ENCODE measurements around the gene FCGBP.
"Not testable (repeated sequence)": the region's sequence is repeated elsewhere in the genome, so short reads cannot be mapped to it uniquely, and the experiment has no call there.

The FCGBP gene

GRCh38 chr19:39959407-39959806, 25.0 kb upstream of the FCGBP start:
- H3K9me3 ChIP-seq (ENCODE audit: control insufficient read depth, insufficient read depth, low read length); H3K36me3 ChIP-seq (ENCODE audit: insufficient read depth, low read length); H3K9ac ChIP-seq (ENCODE audit: low read depth, low read length): not testable (repeated sequence)
- H3K4me1 ChIP-seq (ENCODE audit: insufficient read depth, low read length), result peaks cover 12% of the 10 kb centered on the region

GRCh38 chr19:39958942-39959341, 24.5 kb upstream of the FCGBP start:
- H3K9me3 ChIP-seq (ENCODE audit: control insufficient read depth, insufficient read depth, low read length); H3K9ac ChIP-seq (ENCODE audit: low read depth, low read length); H3K36me3 ChIP-seq (ENCODE audit: insufficient read depth, low read length): not testable (repeated sequence)
- H3K4me1 ChIP-seq (ENCODE audit: insufficient read depth, low read length), result peaks cover 12% of the 10 kb centered on the region

GRCh38 chr19:39957886-39958285, 23.5 kb upstream of the FCGBP start:
- not testable (repeated sequence) for H3K9ac ChIP-seq (ENCODE audit: low read depth, low read length); H3K36me3 ChIP-seq (ENCODE audit: insufficient read depth, low read length); H3K9me3 ChIP-seq (ENCODE audit: control insufficient read depth, insufficient read depth, low read length)
- peaks cover 18% of the 10 kb centered on the region for H3K4me1 ChIP-seq (ENCODE audit: insufficient read depth, low read length)

DNA sequence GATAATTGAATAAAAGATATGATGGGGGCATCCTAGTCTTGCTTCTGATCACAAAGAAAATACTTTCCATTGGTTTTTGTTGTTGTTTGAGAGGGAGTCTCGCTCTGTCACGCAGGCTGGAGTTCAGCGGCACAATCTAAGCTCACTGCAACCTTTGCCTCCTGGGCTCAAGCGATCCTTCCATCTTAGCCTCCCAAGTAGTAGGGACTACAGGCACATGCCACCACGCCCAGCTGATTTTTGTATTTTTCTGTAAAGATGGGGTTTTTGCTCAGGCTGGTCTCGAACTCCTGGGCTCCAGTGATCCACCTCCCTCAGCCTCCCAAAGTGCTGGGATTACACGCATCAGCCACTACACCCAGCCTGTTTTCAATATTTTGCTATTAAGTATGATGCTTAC, 19.5 kb upstream of the FCGBP start:
- H3K4me1 ChIP-seq (ENCODE audit: insufficient read depth, low read length), result peaks cover 8% of the 10 kb centered on the region
- H3K9ac ChIP-seq (ENCODE audit: low read depth, low read length), result no peak overlapping the region
- no peaks in the 10 kb centered on the region for H3K9me3 ChIP-seq (ENCODE audit: control insufficient read depth, insufficient read depth, low read length)
- no peaks in the 10 kb centered on the region for H3K36me3 ChIP-seq (ENCODE audit: insufficient read depth, low read length)

- Histone ChIP-seq H3K9ac (ENCODE audit: low read depth, low read length) (no peak overlapping the region), H3K4me1 (ENCODE audit: insufficient read depth, low read length) (peaks cover 6% of the 10 kb centered on the region; the same call in 1 of the 2 replicates), H3K36me3 (ENCODE audit: insufficient read depth, low read length) (no peaks in the 10 kb centered on the region), H3K9me3 (ENCODE audit: control insufficient read depth, insufficient read depth, low read length) (no peaks in the 10 kb centered on the region)
These were observed 17.3 kb upstream of the FCGBP start for GRCh38 chr19:39951686-39952085.

DNA sequence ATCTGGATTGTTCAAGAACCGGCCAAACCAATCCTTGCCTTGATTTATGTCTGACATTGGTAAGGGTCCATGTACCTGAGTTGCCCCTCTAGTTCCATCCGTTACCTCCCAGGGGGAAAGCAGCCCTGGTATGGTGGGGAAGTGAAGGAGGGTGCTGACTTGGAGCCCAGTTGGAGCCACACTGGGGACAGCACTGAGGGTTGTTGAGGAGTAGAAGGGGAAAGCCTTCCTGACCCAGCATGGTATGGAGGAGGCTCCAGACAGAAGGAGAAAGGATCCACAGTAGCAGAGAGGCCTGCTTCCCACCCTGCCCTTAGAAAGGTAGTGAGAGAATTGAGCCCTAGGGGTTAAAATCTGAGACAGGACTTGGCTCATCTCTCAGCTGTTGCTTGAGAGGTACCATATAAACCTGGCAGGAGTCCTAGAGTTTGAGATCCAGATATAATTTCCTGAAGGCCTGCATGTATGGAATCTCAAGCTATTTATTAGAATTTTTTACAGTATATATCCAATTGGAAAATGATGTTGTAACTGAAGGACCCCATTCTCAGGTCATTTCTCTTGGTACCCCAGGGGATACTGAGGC, 16.7 kb upstream of the FCGBP start:
- Histone ChIP-seq H3K36me3 (ENCODE audit: insufficient read depth, low read length) (no peaks in the 10 kb centered on the region), H3K4me1 (ENCODE audit: insufficient read depth, low read length) (peaks cover 6% of the 10 kb centered on the region; the same call in 1 of the 2 replicates)

GRCh38 chr19:39949026-39949747, 14.8 kb upstream of the FCGBP start:
- Histone ChIP-seq H3K36me3 (ENCODE audit: insufficient read depth, low read length) (no peaks in the 10 kb centered on the region), H3K9ac (ENCODE audit: low read depth, low read length) (no peak overlapping the region), H3K9me3 (ENCODE audit: control insufficient read depth, insufficient read depth, low read length) (no peaks in the 10 kb centered on the region), H3K4me1 (ENCODE audit: insufficient read depth, low read length) (peaks cover 6% of the 10 kb centered on the region; the same call in 1 of the 2 replicates)

More for the DNA sequence above, 16.7 kb upstream of the FCGBP start:
- no peak overlapping the region for H3K9ac ChIP-seq (ENCODE audit: low read depth, low read length)
- H3K9me3 ChIP-seq (ENCODE audit: control insufficient read depth, insufficient read depth, low read length), result no peaks in the 10 kb centered on the region

GRCh38 chr19:39946532-39946931, 12.1 kb upstream of the FCGBP start:
- no peaks in the 10 kb centered on the region; the same call in 1 of the 2 replicates for H3K4me1 ChIP-seq (ENCODE audit: insufficient read depth, low read length)
- no peaks in the 10 kb centered on the region for H3K9me3 ChIP-seq (ENCODE audit: control insufficient read depth, insufficient read depth, low read length)
- no peaks in the 10 kb centered on the region for H3K36me3 ChIP-seq (ENCODE audit: insufficient read depth, low read length)
- no peak overlapping the region for H3K9ac ChIP-seq (ENCODE audit: low read depth, low read length)

GRCh38 chr19:39943586-39943985, 9.2 kb upstream of the FCGBP start:
- H3K36me3 ChIP-seq (ENCODE audit: insufficient read depth, low read length), result no peaks in the 10 kb centered on the region
- no peaks in the 10 kb centered on the region for H3K9me3 ChIP-seq (ENCODE audit: control insufficient read depth, insufficient read depth, low read length)
- H3K9ac ChIP-seq (ENCODE audit: low read depth, low read length), result no peak overlapping the region
- H3K4me1 ChIP-seq (ENCODE audit: insufficient read depth, low read length), result no peaks in the 10 kb centered on the region; the same call in 1 of the 2 replicates

- no peaks in the 10 kb centered on the region; the same call in 1 of the 2 replicates for H3K4me1 ChIP-seq (ENCODE audit: insufficient read depth, low read length)
- H3K9me3 ChIP-seq (ENCODE audit: control insufficient read depth, insufficient read depth, low read length), result no peaks in the 10 kb centered on the region
- H3K9ac ChIP-seq (ENCODE audit: low read depth, low read length), result no peak overlapping the region
These were observed 7.9 kb upstream of the FCGBP start for GRCh38 chr19:39942366-39942730.

DNA sequence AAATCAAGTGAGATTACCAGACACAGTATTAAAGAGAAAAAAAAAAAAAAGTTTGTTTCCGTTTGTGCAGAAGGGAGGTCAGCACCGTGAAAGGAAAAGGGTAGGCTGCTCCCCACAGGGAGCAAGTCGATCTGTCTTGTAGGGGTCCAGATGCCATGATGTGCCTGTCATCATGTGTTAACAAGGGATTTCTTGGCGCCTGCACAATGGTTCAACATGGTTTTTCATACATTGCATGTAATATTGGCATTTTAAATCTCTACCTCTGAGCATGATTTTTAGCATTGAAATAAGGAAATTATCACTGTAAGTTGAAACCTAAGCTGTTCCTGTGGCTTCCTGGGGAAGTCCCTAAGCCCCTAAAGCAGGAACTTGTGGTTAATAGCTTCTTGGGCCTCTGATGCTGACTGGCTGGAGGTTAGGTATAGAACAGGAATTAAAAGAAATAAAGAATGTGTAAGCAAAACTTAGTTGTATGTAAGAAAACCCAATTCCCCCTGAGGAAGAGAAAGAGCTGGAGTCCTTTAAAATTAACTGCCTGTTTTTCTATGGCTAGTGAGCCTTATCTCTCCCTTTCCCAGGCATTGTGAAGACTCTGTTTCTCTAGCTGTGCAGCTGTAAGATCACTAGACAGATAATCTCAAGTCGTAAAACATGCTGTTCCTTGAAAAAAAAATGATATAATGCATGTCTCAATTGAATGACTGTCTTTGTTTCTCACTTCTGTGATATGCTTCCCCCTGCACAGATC, 7.4 kb upstream of the FCGBP start:
- no peaks in the 10 kb centered on the region for H3K9me3 ChIP-seq (ENCODE audit: control insufficient read depth, insufficient read depth, low read length)
- no peaks in the 10 kb centered on the region; the same call in 1 of the 2 replicates for H3K4me1 ChIP-seq (ENCODE audit: insufficient read depth, low read length)
- H3K9ac ChIP-seq (ENCODE audit: low read depth, low read length), result no peak overlapping the region
- H3K36me3 ChIP-seq (ENCODE audit: insufficient read depth, low read length), result no peaks in the 10 kb centered on the region

More at GRCh38 chr19:39942366-39942730, 7.9 kb upstream of the FCGBP start:
- H3K36me3 ChIP-seq (ENCODE audit: insufficient read depth, low read length), result no peaks in the 10 kb centered on the region

GRCh38 chr19:39941151-39941550, 6.7 kb upstream of the FCGBP start:
- Histone ChIP-seq H3K9ac (ENCODE audit: low read depth, low read length) (no peak overlapping the region), H3K9me3 (ENCODE audit: control insufficient read depth, insufficient read depth, low read length) (no peaks in the 10 kb centered on the region), H3K4me1 (ENCODE audit: insufficient read depth, low read length) (no peaks in the 10 kb centered on the region; the same call in 1 of the 2 replicates), H3K36me3 (ENCODE audit: insufficient read depth, low read length) (no peaks in the 10 kb centered on the region)

DNA sequence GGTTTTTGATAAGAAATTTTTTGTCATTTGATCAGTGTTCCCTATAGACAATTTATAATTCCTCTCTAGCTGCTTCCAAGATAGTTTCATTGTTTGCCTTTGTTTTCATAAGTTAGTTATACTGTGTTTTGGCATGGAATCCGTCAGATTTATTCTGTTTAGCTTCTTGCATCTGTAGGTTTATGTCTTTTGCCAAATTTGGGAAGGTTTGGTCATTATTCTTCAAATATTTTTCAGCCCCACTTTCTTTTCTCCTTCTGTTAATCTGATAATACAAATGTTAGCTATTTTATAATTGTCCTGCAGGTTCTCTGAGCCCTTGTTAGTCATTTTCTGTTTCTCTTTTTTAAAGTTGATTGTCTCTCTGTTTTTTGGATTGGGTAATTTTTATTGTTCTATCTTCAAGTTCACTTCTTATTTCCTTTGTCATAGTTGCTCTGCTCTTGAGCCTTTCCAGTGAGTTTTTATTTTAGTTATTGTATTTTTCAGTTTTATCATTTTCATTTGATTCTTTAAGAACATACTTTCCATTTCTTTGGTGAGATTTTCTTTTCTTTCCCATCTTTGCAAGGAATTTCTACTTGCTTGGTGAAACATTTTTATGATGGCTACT, 5.9 kb upstream of the FCGBP start:
- Histone ChIP-seq H3K36me3 (ENCODE audit: insufficient read depth, low read length) (no peaks in the 10 kb centered on the region), H3K9me3 (ENCODE audit: control insufficient read depth, insufficient read depth, low read length) (no peaks in the 10 kb centered on the region), H3K9ac (ENCODE audit: low read depth, low read length) (no peak overlapping the region), H3K4me1 (ENCODE audit: insufficient read depth, low read length) (no peaks in the 10 kb centered on the region; the same call in 1 of the 2 replicates)

- no peak overlapping the region for H3K9ac ChIP-seq (ENCODE audit: low read depth, low read length)
- no peaks in the 10 kb centered on the region for H3K9me3 ChIP-seq (ENCODE audit: control insufficient read depth, insufficient read depth, low read length)
- H3K4me1 ChIP-seq (ENCODE audit: insufficient read depth, low read length), result no peaks in the 10 kb centered on the region; the same call in 1 of the 2 replicates
- no peaks in the 10 kb centered on the region for H3K36me3 ChIP-seq (ENCODE audit: insufficient read depth, low read length)
These were observed 5.1 kb upstream of the FCGBP start for GRCh38 chr19:39939556-39939955.
